HG03432 (cell line): Measurements from ENCODE around the gene PIK3AP1.
"Not testable (repeated sequence)": the region's sequence is repeated elsewhere in the genome, so short reads cannot be mapped to it uniquely, and the experiment has no call there.

ENCODE experiments used
- ATAC-seq: cut with Tn5 transposase; IDR thresholded peaks from one replicate; pipeline ENCODE4 v1.9.1; 2021; ENCODE audit warnings: mild to moderate bottlenecking, moderate library complexity; ENCODE audit not compliant: unreplicated experiment

The PIK3AP1 gene, protein sequence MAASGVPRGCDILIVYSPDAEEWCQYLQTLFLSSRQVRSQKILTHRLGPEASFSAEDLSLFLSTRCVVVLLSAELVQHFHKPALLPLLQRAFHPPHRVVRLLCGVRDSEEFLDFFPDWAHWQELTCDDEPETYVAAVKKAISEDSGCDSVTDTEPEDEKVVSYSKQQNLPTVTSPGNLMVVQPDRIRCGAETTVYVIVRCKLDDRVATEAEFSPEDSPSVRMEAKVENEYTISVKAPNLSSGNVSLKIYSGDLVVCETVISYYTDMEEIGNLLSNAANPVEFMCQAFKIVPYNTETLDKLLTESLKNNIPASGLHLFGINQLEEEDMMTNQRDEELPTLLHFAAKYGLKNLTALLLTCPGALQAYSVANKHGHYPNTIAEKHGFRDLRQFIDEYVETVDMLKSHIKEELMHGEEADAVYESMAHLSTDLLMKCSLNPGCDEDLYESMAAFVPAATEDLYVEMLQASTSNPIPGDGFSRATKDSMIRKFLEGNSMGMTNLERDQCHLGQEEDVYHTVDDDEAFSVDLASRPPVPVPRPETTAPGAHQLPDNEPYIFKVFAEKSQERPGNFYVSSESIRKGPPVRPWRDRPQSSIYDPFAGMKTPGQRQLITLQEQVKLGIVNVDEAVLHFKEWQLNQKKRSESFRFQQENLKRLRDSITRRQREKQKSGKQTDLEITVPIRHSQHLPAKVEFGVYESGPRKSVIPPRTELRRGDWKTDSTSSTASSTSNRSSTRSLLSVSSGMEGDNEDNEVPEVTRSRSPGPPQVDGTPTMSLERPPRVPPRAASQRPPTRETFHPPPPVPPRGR

GRCh38 chr10:96720422-96721206, at the start of gene PIK3AP1:
TSS of gene PIK3AP1 (minus strand) at chr10:96720514. CDS start at chr10:96720394, 120 bp downstream.
- peak; percentile 68 for ATAC-seq

DNA sequence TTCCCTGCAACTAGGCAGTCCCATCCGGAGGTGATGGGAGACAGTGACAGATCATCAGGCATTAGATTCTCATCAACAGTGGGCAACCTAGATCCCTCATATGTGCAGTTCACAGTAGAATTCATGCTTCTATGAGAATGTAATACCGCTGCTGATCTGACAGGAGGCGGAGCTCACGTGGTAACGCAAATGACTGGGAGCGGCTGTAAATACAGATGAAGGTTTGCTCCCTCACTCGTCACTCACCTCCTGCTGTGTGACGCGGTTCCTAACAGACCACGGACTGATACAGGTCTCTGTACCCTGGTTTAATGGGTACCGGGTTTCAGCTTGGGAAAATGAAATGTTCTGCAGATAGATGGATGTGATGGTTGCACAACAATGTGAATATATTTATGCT, 47.8 kb upstream of the PIK3AP1 start:
- no peak for ATAC-seq

GRCh38 chr10:96767611-96768010, 47.3 kb upstream of the PIK3AP1 start:
- no peak for ATAC-seq

DNA sequence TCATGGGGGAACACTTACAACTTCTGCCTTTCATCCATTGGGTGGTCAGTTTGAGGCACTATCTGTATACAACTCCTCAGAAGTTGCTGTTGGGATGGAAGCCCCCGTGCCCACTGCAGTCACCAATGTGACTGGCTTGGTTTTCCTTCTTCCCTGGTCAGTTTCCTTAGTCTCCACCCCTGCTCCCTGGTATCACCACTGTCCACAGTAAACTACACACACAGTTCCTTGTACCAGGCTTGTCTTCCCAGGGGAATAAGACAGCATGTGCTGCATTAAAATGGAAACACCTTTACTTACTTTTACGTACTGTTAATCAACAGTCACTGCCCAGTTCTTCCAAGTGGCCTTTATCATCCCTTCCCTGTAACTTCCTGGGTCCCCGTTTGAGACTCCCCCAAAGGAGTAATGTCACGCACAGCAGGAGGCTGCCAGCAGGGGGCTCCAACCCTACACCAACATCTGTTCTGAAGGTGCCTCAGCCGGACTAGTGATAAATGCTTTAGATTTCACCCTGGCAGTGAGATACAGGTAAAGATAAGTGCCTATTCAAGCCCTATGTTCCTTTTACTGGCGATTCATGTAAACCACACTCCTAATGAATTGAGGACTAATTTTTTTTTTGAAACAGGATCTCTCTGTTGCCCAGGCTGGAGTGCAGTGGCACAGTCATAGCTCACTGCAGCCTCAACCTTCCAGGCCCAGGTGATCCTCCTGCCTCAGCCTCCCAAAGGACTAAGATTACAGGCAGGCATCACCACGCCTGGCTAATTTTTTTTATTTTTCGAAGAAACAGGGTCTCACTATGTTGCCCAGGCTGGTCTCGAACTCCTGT, 45.3 kb upstream of the PIK3AP1 start:
- peak; percentile 61 for ATAC-seq

- no peak for ATAC-seq
Observed at GRCh38 chr10:96764425-96765060, 44.2 kb upstream of the PIK3AP1 start.

- ATAC-seq, result peak; percentile 90
Observed at GRCh38 chr10:96758423-96758822, 38.1 kb upstream of the PIK3AP1 start.

GRCh38 chr10:96756111-96756903, 36.0 kb upstream of the PIK3AP1 start:
- no peak for ATAC-seq

GRCh38 chr10:96753956-96754355, 33.6 kb upstream of the PIK3AP1 start:
- no peak for ATAC-seq

- ATAC-seq, result no peak
Observed at GRCh38 chr10:96752375-96752774, 32.1 kb upstream of the PIK3AP1 start.

GRCh38 chr10:96750316-96750715, 30.0 kb upstream of the PIK3AP1 start:
- not testable (repeated sequence) for ATAC-seq

DNA sequence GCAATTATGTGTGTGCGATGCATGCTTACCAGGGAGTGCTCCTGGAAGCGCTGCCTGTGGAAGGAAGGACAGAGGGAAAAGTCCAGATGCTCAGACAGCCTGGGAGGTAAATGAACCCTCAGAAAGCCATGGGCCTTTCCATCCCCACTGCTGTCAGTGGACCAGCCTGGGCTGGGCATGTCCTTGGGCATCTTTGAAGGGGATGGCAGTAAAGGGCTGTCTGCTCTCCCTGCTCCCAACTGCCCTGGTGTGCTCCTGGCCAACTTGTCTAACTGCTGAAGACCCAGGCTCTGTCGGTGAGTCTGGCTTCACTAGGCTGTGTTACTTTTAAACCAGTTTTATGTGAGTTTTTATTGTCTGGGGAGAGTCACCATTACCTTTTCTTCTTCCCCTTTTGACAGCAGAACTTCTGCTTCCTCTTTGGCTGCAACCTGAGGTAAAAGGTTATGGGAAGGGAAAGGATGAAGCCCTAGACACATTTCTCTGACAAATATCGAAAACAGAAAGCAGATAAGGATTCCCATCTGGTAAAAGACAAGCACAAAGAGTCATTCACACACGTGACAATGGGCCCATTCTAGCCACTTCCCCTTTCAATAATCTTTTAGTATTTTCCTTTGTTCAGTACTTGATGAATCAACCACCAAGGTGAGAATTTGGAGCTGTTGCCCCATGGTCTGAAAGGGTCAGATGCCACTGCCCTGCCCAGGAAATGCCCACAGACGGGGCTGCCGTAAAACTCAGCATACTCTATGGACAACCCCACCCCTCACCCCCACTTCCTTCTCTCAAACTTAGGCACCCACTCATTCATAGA, 27.6 kb upstream of the PIK3AP1 start:
- peak; percentile 93 for ATAC-seq

DNA sequence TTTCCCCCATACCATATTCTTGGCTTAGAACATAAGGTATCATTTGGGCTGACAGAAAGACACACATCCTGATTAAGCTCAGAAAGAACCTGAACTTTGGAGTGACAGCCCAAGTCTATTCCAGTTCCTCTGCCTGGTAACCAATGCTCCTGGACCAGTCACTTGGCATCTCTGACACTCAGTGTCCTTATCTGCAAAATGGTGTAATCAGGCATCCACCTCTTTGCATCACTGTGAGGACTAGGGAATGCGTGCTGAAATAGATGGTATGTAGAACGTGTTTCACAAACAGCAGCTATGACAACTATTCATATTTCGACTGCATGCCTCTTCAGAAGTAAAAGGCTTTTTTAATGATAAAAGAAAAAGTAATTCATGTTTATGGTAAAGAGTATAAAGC, 26.2 kb upstream of the PIK3AP1 start:
- ATAC-seq, result no peak

DNA sequence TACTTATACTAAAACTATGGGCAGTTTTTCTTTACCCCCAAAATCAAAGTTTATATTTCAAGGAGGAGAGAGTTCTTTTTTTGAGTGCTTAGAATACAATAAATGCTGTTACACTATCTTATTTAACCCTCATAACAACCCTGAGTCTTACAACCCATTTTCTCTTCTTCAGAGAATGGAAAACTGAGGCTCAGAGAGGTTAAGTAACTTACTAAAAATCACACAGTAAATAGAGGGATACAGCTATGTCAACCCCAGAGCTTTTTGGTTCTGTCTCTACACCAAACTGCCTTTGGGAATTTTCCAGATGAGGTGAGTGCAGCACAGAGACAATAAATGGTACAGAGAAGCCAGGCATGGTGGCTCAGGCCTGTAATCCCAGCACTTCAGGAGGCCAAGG, 25.6 kb upstream of the PIK3AP1 start:
- ATAC-seq, result no peak

DNA sequence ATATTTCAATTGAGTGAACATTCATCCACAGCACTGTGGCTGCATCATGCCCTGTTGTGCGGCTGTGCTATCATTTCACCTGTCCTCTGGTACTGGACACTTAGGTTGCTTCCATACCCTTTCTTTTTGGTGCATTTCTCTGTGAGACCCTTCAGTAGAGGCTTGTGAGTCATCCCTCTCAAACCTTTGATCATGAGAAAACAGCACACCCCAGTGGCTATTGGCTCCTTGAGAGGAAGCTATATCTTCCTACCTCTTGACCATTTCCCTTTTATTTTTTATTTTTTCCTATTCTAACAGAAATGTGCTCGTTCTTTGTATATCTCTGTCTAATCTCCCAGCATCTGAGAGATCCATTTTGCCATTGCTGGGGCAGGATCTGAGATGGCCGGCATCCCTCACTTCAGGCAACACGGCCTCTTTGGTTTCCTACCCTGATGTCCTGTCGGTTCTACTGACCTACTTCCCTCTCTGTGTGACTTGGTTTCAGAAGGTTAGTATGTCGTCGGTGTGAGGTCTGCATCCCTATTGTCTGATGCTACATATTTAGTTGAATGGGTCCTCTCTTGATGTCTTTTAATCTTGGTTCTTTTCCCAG, 23.8 kb upstream of the PIK3AP1 start:
- ATAC-seq, result no peak

- not testable (repeated sequence) for ATAC-seq
Observed at GRCh38 chr10:96741557-96741956, 21.2 kb upstream of the PIK3AP1 start.

DNA sequence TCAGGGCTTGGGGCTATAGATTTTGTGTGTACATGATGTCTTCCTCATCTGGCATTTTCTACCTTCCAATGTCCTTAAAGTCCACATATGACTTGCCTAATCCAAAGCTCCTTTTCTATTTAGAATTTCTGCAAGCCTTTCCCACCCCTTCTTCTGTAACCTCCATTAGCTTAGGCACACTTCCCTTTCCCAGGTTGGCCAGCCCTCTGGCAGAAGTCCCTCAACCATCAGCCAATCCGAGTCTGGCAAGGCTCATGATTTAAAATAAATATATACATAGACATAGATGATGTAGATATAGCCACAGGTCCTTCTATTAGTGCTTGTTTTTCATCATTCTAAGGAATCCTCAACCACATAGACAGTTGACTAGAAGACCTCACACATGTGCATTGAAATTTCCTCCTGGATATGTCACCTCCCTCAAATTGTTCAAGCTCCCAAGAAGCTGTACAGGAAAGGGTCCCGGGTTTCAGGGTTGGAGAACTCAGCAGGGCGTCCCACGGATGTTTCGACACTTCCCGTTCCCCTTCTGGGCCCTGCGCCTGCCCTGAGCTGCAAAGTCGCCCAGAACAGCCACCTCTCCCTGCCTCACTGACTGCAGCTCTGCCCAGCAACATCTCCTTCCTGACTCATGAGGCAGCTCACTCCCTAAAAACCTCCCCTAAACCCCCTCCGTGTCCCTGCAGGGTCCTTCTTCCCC, 20.4 kb upstream of the PIK3AP1 start:
- ATAC-seq, result no peak

GRCh38 chr10:96740141-96740540, 19.8 kb upstream of the PIK3AP1 start:
- no peak for ATAC-seq
